NT2/D1 (cell line): ENCODE results near the gene CACNA1E.

Experiments
- SUZ12 ChIP-seq: IDR thresholded peaks from 2 replicates; pipeline ENCODE4 v1.6.1; 2011; ENCODE audit not compliant: insufficient read length, insufficient read depth; ENCODE audit errors: extremely low read depth
- YY1 ChIP-seq: IDR thresholded peaks from 2 replicates; pipeline ENCODE4 v1.6.1; 2011; ENCODE audit not compliant: insufficient read length, insufficient read depth
- ZNF274 ChIP-seq: IDR thresholded peaks from 2 replicates; pipeline ENCODE4 v1.6.1; 2011; ENCODE audit warnings: mild to moderate bottlenecking, low read depth, low read length

DNA sequence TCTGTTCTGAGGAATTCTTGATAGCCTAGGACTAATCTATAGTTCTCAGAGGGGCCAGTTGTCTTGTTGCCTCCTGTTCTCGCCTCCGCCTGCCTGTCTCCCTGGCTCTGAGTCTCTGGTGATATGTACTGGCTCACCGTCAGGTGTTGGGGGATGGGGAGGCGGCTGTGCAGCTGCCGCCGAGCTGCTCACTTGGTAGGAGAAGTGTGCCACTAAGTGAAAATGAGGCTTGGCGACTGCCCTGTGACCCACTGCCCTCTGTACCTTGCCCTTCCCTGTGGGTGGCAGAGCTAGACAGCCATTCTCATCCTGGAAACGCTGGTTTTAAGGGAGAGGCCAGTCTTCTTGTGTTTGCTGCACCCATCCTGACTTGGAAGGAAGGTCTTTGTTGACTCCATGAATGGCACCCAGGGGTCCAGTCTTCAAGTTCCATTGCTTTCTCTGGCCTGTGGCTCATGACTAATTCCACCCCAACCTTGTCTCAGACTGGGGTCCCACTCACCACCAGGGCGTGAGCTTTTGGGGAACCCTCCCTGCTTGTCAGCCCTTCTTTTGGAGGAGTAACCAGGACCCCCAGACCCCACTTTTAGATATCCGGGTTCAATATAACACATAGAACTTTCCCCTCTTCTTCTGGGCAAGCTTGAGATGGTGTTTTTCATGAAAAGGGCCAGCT lies 120.6 kb downstream of the CACNA1E start:
- TF ChIP-seq ZNF274 (no peak), YY1 (no peak), SUZ12 (no peak)
